Neural cell (in vitro differentiated cells): ENCODE data around the gene AMZ2. TPM values are rescaled to one million over a fixed set of nuclear protein-coding genes. Genes with fewer than 3 reads are reported as not detected.

Experiments used
- H2AFZ ChIP-seq: fragments of 200-600, 300-800 bp; sonication (generic), shearing (Covaris generic); 2 replicates; pipeline ENCODE4 v1.6.0; 2014; ENCODE audit warnings: low read depth, mild to moderate bottlenecking, antibody characterized with exemption, low read length, moderate library complexity
- H3F3A ChIP-seq: fragments of 200-600 bp; shearing (Covaris generic); 2 replicates; pipeline ENCODE4 v1.6.1; 2016; ENCODE audit warnings: mild to moderate bottlenecking, moderate library complexity, mixed read lengths, antibody characterized with exemption, low read length; ENCODE audit not compliant: insufficient read depth, poor library complexity, severe bottlenecking
- H3K27ac ChIP-seq: fragments of 200-600, 300-800 bp; sonication (generic), shearing (Covaris generic); 2 replicates; pipeline ENCODE4 v1.5.1; 2014; ENCODE audit warnings: mild to moderate bottlenecking, low read length, moderate library complexity
- H3K27me3 ChIP-seq: fragments of 300-800, 200-600 bp; sonication (generic), shearing (Covaris generic); 2 replicates; pipeline ENCODE4 v1.6.0; 2014; ENCODE audit warnings: mild to moderate bottlenecking, low read depth, low read length, moderate library complexity; ENCODE audit not compliant: insufficient read depth
- H3K36me3 ChIP-seq: fragments of 300-800, 200-600 bp; sonication (generic), shearing (Covaris generic); 2 replicates; pipeline ENCODE4 v1.5.1; 2014; ENCODE audit warnings: mild to moderate bottlenecking, antibody characterized with exemption, low read length, moderate library complexity; ENCODE audit not compliant: insufficient read depth
- H3K4me2 ChIP-seq: fragments of 300-800, 200-600 bp; sonication (generic), shearing (Covaris generic); 2 replicates; pipeline ENCODE4 v1.6.0; 2014; ENCODE audit warnings: mild to moderate bottlenecking, low read length
- H3K4me3 ChIP-seq: fragments of 300-800, 200-600 bp; sonication (generic), shearing (Covaris generic); 2 replicates; pipeline ENCODE4 v1.5.1; 2014; ENCODE audit warnings: mild to moderate bottlenecking, low read length, moderate library complexity
- H3K79me2 ChIP-seq: fragments of 200-600 bp; shearing (Covaris generic); replicated peaks from 2 replicates; pipeline ENCODE4 v1.6.0; 2014; ENCODE audit warnings: mild to moderate bottlenecking, low read length, moderate library complexity; ENCODE audit not compliant: insufficient read depth
- H3K9ac ChIP-seq: fragments of 300-800, 200-600 bp; sonication (generic), shearing (Covaris generic); 2 replicates; pipeline ENCODE4 v1.6.1; 2016; ENCODE audit warnings: mild to moderate bottlenecking, low read length, mixed read lengths
- H3K9me2 ChIP-seq: fragments of 200-600 bp; shearing (Covaris generic); 2 replicates; pipeline ENCODE4 v1.6.1; 2016; ENCODE audit warnings: mild to moderate bottlenecking, low read length, mixed read lengths; ENCODE audit not compliant: insufficient read depth
- H3K9me3 ChIP-seq: fragments of 200-600, 300-800 bp; sonication (generic), shearing (Covaris generic); 2 replicates; pipeline ENCODE4 v1.6.1; 2016; ENCODE audit warnings: mild to moderate bottlenecking, mixed run types, low read length, moderate library complexity, mixed read lengths
- H4K20me1 ChIP-seq: fragments of 200-600 bp; shearing (Covaris generic); 2 replicates; pipeline ENCODE4 v1.6.1; 2016; ENCODE audit warnings: mild to moderate bottlenecking, mixed run types; ENCODE audit not compliant: insufficient read depth
- CTCF ChIP-seq: fragments of 450-650 bp; IDR thresholded peaks from 2 replicates; pipeline ENCODE4 v1.5.1; 2014; ENCODE audit warnings: antibody characterized with exemption, mild to moderate bottlenecking, moderate library complexity; ENCODE audit not compliant: poor library complexity, severe bottlenecking
- EP300 ChIP-seq: fragments of 450-650 bp; conservative IDR thresholded peaks from 2 replicates; pipeline ENCODE4 v1.6.1; 2014; ENCODE audit warnings: antibody characterized with exemption, mild to moderate bottlenecking, moderate library complexity; ENCODE audit not compliant: poor library complexity, severe bottlenecking
- EZH2 ChIP-seq: fragments of 200-600, 300-800 bp; shearing (Covaris generic), sonication (generic); IDR thresholded peaks from 2 replicates; pipeline ENCODE4 v1.6.1; 2014; ENCODE audit warnings: antibody characterized with exemption, low read length, borderline replicate concordance, mild to moderate bottlenecking; ENCODE audit not compliant: insufficient read depth, poor library complexity, severe bottlenecking
- MXI1 ChIP-seq: fragments of 450-650 bp; conservative IDR thresholded peaks from 2 replicates; pipeline ENCODE4 v1.6.1; 2014; ENCODE audit warnings: antibody characterized with exemption, mild to moderate bottlenecking; ENCODE audit not compliant: poor library complexity, severe bottlenecking
- POLR2AphosphoS5 ChIP-seq: IDR thresholded peaks from 2 replicates; pipeline ENCODE4 v1.6.1; 2012
- RAD21 ChIP-seq: fragments of 450-650 bp; conservative IDR thresholded peaks from 2 replicates; pipeline ENCODE4 v1.6.1; 2014; ENCODE audit warnings: antibody characterized with exemption, mild to moderate bottlenecking, moderate library complexity
- REST ChIP-seq: IDR thresholded peaks from 2 replicates; pipeline ENCODE4 v1.6.1; 2012; ENCODE audit warnings: borderline replicate concordance
- SMC3 ChIP-seq: fragments of 450-650 bp; conservative IDR thresholded peaks from 2 replicates; pipeline ENCODE4 v1.6.1; 2014; ENCODE audit warnings: antibody characterized with exemption, mild to moderate bottlenecking, moderate library complexity; ENCODE audit not compliant: poor library complexity
- TAF1 ChIP-seq: IDR thresholded peaks from 2 replicates; pipeline ENCODE4 v1.6.1; 2012; ENCODE audit warnings: low read depth
- polyA plus RNA-seq: library from polyadenylated mRNA; depleted of rRNA; stranded (reverse); fragments of >200 nt; gene quantifications from 2 replicates; pipeline ENCODE4 v1.2.3, GENCODE V29; 2014

Gene AMZ2
- polyA plus RNA-seq, 1 donor from 2014 or later, result 158 TPM

- H2AFZ ChIP-seq, result peak overlapping the region; percentile 30
- peak overlapping the region; percentile 91 for H3K4me2 ChIP-seq
- peaks cover 4% of the 10 kb centered on the region for H3K27me3 ChIP-seq
- H3K27ac ChIP-seq, result peak overlapping the region; percentile 75
- H3K9me2 ChIP-seq, result no peaks in the 10 kb centered on the region
- H4K20me1 ChIP-seq, result peaks cover 3% of the 10 kb centered on the region
- peak; percentile 47 for TF ChIP-seq EP300
- peak; percentile 46 for TF ChIP-seq TAF1
- no peak for TF ChIP-seq EZH2
- no peak for TF ChIP-seq POLR2AphosphoS5
- TF ChIP-seq SMC3, result peak; percentile 12
- TF ChIP-seq MXI1, result peak; percentile 56
- no peaks in the 10 kb centered on the region for H3K36me3 ChIP-seq
- peak overlapping the region; percentile 91 for H3K9ac ChIP-seq
- no peaks in the 10 kb centered on the region for H3F3A ChIP-seq
- H3K4me3 ChIP-seq, result peak overlapping the region; percentile 82
- no peaks in the 10 kb centered on the region for H3K79me2 ChIP-seq
- no peaks in the 10 kb centered on the region for H3K9me3 ChIP-seq
Observed at GRCh38 chr17:68290268-68290954, 42.6 kb downstream of the AMZ2 start.

- peak within 1 kb of the TSS; percentile 91 for H3K9ac ChIP-seq
- no peaks in the 10 kb centered on the region for H3K36me3 ChIP-seq
- TF ChIP-seq MXI1 (peak; percentile 97), POLR2AphosphoS5 (peak; percentile 23), TAF1 (no peak), RAD21 (peak; percentile 12), EZH2 (no peak), SMC3 (no peak), REST (peak; percentile 27), EP300 (no peak), CTCF (no peak)
- no peaks in the 10 kb centered on the region for H3K79me2 ChIP-seq
- H3K27me3 ChIP-seq, result peaks cover 4% of the 10 kb centered on the region
- peak within 1 kb of the TSS; percentile 95 for H3K27ac ChIP-seq
- peak within 1 kb of the TSS; percentile 91 for H3K4me2 ChIP-seq
- H3F3A ChIP-seq, result no peaks in the 10 kb centered on the region
- peaks cover 3% of the 10 kb centered on the region for H4K20me1 ChIP-seq
- H3K4me3 ChIP-seq, result peak within 1 kb of the TSS; percentile 82
- H3K9me3 ChIP-seq, result no peaks in the 10 kb centered on the region
- H2AFZ ChIP-seq, result peak within 1 kb of the TSS; percentile 73
- H3K9me2 ChIP-seq, result no peaks in the 10 kb centered on the region
Observed at GRCh38 chr17:68290955-68291835, 43.4 kb downstream of the AMZ2 start, which contains the start of the genes ARSG and SLC16A6. Gene ARSG, plus strand, starts transcription at chr17:68291495. Its CDS starts 15,999 bp downstream, at chr17:68307494. Gene SLC16A6, minus strand, starts transcription at chr17:68291127. Its CDS starts 12,807 bp downstream, at chr17:68278320.
